ENCODE data around the gene TNIP2. TPM values are rescaled to one million over a fixed set of nuclear protein-coding genes. Genes with fewer than 3 reads are reported as not detected.
A peak's percentile ranks its signal among the peaks of the same experiment; 100 is the strongest.

TNIP2 gene
- total RNA-seq, 6 experiments from 2014 or later, result 28.6 to 32.0 (median 30.9) TPM

- no peak for DNase-seq
- Mint-ChIP-seq H3K4me3 (no peak overlapping the region), H3K9me3 (no peaks in the 10 kb centered on the region), H3K27ac (peak overlapping the region; percentile 9; the same call in 1 of the 2 replicates), H3K27me3 (ENCODE audit: insufficient read depth) (no peaks in the 10 kb centered on the region; the same call in 1 of the 2 replicates), H3K4me1 (ENCODE audit: low read depth) (peaks cover 64% of the 10 kb centered on the region), H3K36me3 (ENCODE audit: low read depth) (no peaks in the 10 kb centered on the region)
- TF ChIP-seq, protein P1, sequence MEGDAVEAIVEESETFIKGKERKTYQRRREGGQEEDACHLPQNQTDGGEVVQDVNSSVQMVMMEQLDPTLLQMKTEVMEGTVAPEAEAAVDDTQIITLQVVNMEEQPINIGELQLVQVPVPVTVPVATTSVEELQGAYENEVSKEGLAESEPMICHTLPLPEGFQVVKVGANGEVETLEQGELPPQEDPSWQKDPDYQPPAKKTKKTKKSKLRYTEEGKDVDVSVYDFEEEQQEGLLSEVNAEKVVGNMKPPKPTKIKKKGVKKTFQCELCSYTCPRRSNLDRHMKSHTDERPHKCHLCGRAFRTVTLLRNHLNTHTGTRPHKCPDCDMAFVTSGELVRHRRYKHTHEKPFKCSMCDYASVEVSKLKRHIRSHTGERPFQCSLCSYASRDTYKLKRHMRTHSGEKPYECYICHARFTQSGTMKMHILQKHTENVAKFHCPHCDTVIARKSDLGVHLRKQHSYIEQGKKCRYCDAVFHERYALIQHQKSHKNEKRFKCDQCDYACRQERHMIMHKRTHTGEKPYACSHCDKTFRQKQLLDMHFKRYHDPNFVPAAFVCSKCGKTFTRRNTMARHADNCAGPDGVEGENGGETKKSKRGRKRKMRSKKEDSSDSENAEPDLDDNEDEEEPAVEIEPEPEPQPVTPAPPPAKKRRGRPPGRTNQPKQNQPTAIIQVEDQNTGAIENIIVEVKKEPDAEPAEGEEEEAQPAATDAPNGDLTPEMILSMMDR (IDR thresholded peaks at IDR 0.05), result no peak
Measured at GRCh38 chr4:2798399-2799223, 42.5 kb upstream of the TNIP2 start.

DNA sequence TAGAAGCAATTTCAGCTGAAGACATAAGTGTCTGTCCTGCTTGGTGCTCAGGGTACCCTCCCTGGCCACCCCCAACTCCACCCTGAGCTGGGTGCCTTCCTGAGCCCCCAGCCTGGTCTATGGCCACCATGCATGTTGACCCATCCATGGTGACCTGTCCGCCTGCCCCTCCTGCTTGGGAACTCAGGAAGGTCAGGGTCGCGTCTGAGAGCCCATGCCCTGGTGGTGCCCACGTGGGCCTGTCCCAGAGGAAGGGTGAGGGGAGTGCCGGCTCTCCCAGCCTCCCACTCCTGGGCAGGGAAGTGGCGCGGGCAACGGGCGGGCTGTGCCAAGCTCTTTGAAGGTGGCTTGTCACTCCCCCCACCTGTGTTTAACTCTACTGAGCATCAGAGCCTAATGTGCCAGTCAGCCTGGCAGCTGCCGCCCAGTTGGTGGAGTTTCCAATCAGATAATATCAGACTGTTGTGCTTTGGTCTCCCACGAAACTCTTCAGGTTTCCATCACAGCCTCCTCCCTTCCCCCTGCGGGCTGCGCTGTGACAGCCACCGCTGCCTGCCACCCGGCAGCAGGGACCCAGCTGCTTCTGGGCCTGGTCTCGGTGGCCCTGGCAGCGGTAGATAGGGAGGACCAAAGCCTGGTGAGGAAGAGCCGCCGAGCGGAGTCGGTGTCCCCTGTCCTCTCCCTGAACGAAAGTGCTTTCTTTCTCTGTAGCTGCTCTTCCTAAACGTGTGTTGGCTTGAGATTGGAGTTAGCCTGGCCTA is 41.6 kb upstream of the TNIP2 start:
- Mint-ChIP-seq H3K27ac (peak overlapping the region; percentile 91), H3K36me3 (ENCODE audit: low read depth) (no peaks in the 10 kb centered on the region), H3K9me3 (no peaks in the 10 kb centered on the region)

DNA sequence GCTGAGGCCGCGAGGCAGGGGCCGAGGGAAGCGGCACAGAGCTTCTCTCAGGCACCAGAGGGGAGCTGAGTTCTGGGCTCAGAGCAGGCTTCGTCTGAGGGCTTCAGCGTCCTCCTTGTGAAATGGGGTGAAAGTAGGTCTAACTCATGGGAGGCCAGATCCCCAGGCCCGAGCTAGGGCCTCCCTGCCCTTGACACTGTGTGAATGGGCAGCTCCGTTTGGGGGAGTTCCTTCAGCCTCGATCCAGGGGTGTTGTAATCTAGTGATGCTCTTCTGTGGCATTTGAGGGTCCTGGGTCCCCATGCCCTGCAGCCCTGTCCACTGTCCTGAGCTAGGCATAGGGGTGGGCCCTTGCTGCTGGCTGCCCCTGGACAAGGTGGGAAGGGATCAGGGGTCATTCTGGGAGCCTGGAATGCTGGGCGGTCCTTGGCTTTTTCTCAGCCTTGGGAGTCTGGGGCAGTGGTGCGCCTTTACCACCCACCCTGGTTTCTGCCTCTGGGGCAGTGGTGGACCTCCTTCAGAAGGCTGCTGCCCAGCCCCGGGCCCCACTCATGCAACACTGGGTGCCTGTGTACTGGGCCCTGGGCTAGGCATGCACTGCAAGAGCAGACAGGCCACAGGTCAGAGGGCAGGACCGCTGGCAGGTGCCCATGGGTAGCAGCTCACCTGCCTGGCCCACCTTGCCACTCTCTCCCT is 40.9 kb upstream of the TNIP2 start:
- Mint-ChIP-seq H3K36me3 (ENCODE audit: low read depth) (no peaks in the 10 kb centered on the region), H3K27me3 (ENCODE audit: insufficient read depth) (no peaks in the 10 kb centered on the region; the same call in 1 of the 2 replicates), H3K4me1 (ENCODE audit: low read depth) (peaks cover 65% of the 10 kb centered on the region), H3K4me3 (peak overlapping the region; percentile 15; the same call in 1 of the 2 replicates), H3K9me3 (no peaks in the 10 kb centered on the region), H3K27ac (peak overlapping the region; percentile 91)
- DNase-seq, result no peak
- TF ChIP-seq, protein P1 (IDR thresholded peaks at IDR 0.05), result no peak

More for the DNA sequence above, 41.6 kb upstream of the TNIP2 start:
- Mint-ChIP-seq H3K4me1 (ENCODE audit: low read depth) (peaks cover 65% of the 10 kb centered on the region), H3K27me3 (ENCODE audit: insufficient read depth) (no peaks in the 10 kb centered on the region; the same call in 1 of the 2 replicates), H3K4me3 (no peak overlapping the region)
- no peak for DNase-seq
- TF ChIP-seq, protein P1 (IDR thresholded peaks at IDR 0.05), result no peak

DNA sequence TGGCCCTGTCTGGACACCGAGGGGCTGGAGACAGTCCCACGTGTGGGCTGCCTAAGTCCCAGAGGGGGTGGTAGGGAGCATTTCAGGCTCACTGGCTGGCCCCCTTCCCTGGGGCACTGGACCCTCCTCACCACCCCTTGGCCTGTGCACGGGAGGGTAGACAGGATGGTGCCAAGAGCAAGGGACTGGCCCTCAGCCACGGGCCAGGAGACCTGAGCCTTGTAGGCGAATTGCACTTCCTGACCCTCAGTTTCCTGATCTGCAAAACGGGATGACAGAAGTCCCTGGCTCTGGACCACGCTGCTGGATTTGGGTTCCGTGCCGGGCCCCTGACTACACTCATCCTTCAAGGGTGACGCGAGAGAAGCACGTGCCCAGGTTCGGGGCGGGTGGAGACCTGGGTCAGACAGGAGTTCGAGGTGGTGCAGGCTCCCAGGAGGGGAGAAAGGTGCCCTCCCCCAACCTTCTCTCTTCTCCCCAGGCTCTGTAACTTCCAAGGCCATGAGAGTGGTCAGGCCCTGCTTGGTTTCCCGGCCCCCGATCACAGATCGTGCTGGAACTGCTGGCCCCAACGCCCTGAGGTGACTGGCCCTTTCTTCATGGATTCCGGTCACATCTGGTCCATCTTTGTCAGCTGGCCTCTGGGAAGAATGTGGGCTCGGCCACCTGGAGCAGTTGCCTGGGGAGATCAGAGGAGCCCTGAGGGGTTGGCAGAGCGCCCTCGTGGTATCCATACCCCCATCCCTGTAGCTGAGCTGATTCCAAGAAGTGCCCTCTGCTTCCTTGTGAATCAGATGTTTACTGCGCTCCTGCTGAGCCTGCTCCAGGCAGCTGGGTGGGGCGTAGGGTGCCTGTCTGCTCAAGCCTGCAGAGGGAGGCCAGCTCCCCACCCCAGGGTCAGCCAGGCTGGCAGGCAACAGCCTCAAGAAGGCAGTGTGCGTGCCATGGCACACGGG is 40.0 kb upstream of the TNIP2 start:
- TF ChIP-seq, protein P1 (IDR thresholded peaks at IDR 0.05), result peak; percentile 22; the same call in 1 of the 2 replicates
- Mint-ChIP-seq H3K9me3 (no peaks in the 10 kb centered on the region), H3K36me3 (ENCODE audit: low read depth) (no peaks in the 10 kb centered on the region), H3K4me3 (peak overlapping the region; percentile 24), H3K4me1 (ENCODE audit: low read depth) (peaks cover 57% of the 10 kb centered on the region), H3K27me3 (ENCODE audit: insufficient read depth) (no peaks in the 10 kb centered on the region; the same call in 1 of the 2 replicates), H3K27ac (peak overlapping the region; percentile 91)
- peak; percentile 87 for DNase-seq
